OCI-LY1 (cell line): ENCODE data around the gene INO80B.

Source experiments
- EZH2 ChIP-seq: fragments of 200-600 bp; sonication (generic), shearing (Covaris generic); IDR thresholded peaks from 2 replicates; pipeline ENCODE4 v1.8.0; 2017; ENCODE audit warnings: borderline replicate concordance, mixed run types, mild to moderate bottlenecking, antibody characterized with exemption, low read length, moderate library complexity, mixed read lengths
- TF ChIP-seq, protein P1 (sequence below): fragments of 200-600 bp; sonication (generic), shearing (Covaris generic); IDR thresholded peaks from 2 replicates; pipeline ENCODE4 v1.5.1; 2017; ENCODE audit warnings: mild to moderate bottlenecking, antibody characterized with exemption, low read length, moderate library complexity, mixed read lengths

DNA sequence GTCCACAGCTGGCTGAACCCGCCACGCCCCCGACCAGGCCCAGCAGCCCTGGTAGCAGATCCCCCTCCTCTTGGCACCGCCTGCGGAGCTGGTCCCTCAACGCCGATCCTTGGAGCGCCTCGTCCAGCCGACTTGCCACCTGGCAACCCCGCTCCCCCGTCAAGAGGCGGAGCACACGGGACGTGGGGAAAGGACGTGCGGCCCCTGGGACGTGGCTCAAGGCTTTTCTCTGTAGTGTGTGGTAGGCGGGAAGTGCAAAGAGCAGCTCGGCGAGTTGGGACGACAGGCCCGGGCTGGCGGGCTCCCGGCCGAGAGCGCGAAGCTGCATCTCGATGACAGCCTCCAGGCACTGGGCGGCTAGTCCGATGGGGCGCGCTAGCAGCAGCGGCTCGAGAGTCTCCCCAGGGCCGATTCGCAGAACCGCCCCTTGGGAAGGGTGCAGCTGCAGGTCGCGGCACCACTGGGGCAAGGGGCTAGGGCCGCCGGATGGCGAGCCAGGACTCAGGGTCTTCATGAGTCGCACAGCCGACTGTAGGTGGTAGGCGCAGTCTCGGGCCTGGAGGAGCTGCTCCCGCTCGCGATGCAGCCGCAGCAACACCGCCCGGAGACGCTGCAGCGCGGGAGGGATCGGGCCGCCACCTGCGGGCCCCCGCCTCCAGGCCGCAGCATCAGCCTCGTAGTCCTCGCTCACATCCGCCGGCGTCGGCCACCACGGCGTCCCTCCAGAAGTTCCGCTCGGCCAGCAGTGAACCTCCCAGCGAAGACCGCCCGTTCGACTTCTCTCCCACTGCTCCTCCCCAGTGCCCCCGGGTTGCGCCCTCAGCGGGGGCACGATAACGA is 27.3 kb downstream of the INO80B start:
- TF ChIP-seq, protein P1, sequence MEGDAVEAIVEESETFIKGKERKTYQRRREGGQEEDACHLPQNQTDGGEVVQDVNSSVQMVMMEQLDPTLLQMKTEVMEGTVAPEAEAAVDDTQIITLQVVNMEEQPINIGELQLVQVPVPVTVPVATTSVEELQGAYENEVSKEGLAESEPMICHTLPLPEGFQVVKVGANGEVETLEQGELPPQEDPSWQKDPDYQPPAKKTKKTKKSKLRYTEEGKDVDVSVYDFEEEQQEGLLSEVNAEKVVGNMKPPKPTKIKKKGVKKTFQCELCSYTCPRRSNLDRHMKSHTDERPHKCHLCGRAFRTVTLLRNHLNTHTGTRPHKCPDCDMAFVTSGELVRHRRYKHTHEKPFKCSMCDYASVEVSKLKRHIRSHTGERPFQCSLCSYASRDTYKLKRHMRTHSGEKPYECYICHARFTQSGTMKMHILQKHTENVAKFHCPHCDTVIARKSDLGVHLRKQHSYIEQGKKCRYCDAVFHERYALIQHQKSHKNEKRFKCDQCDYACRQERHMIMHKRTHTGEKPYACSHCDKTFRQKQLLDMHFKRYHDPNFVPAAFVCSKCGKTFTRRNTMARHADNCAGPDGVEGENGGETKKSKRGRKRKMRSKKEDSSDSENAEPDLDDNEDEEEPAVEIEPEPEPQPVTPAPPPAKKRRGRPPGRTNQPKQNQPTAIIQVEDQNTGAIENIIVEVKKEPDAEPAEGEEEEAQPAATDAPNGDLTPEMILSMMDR, result no peak
- TF ChIP-seq EZH2, result no peak
